ENCODE measurements around the gene ATP10A.

DNA sequence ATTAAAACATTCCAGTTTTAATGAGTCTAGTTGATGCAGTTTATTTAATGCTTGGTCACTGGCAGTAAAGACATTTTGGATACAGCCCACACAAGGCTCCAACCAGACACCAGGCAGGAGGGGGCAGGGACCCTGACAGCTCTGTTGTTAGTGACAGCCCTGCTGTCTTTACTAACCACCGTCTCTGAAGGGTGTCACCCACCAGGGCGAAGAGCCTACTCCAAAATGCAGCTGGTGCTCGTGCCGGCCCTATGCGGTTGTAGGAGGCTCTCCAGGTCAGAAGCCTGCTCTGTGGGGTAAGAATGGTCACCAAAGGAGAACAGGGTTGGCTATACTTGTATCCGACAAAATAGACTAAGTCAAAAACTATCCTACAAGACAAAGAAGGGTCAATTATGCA, 132.2 kb downstream of the ATP10A start:
- no peak for TF ChIP-seq EZH2 (IDR thresholded peaks at IDR 0.05)
- no peak for TF ChIP-seq POLR2AphosphoS5 (IDR thresholded peaks at IDR 0.05; ENCODE audit: borderline replicate concordance, low read depth, low read length)
- TF ChIP-seq FOXP2 (optimal IDR thresholded peaks at IDR 0.05; ENCODE audit: control extremely low read depth, extremely low read length, insufficient read depth), result no peak
